ENCODE data around the gene TMEM52. TPM values are rescaled to one million over a fixed set of nuclear protein-coding genes. Genes with fewer than 3 reads are reported as not detected.

Gene TMEM52
- polyA plus RNA-seq, 1 donor from 2014 or later, result 0.89 TPM

DNA sequence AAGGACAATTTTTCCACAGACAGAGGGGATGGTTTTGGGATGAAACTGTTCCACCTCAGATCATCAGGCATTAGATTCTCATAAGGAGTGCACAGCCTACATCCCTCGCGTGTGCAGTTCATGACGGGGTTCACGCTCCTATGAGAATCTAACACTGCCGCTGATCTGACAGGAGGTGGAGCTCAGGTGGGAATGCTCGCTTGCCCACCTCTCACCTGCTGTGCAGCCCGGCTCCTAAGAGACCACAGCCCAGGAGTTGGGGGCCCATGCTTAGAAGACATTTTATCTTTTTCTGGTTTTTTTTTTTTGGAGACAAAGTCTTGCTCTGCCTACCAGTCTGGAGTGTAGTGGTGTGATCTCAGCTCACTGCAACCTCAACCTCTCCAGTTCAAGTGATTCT is 44.2 kb downstream of the TMEM52 start:
- Histone ChIP-seq H3K9ac (ENCODE audit: low read length) (no peak overlapping the region), H3K79me2 (replicated peaks; ENCODE audit: insufficient read depth, low read length) (peaks cover 96% of the 10 kb centered on the region), H4K20me1 (ENCODE audit: insufficient read depth) (peaks cover 71% of the 10 kb centered on the region), H2AFZ (ENCODE audit: low read depth, low read length) (no peak overlapping the region), H3K9me2 (ENCODE audit: insufficient read depth, low read length) (no peaks in the 10 kb centered on the region), H3K9me3 (ENCODE audit: low read length) (no peaks in the 10 kb centered on the region), H3K4me3 (ENCODE audit: low read length) (no peak overlapping the region), H3K27ac (ENCODE audit: low read length) (no peak overlapping the region), H3F3A (ENCODE audit: insufficient read depth, low read length, poor library complexity, severe bottlenecking) (no peaks in the 10 kb centered on the region), H3K27me3 (ENCODE audit: insufficient read depth, low read depth, low read length) (no peaks in the 10 kb centered on the region), H3K36me3 (ENCODE audit: insufficient read depth, low read length) (no peaks in the 10 kb centered on the region), H3K4me2 (ENCODE audit: low read length) (no peak overlapping the region)
- no peak for TF ChIP-seq EZH2 (IDR thresholded peaks at IDR 0.05; ENCODE audit: borderline replicate concordance, insufficient read depth, low read length, poor library complexity, severe bottlenecking)
- peak; percentile 22 for TF ChIP-seq POLR2AphosphoS5 (IDR thresholded peaks at IDR 0.05)
- no peak for TF ChIP-seq RAD21 (conservative IDR thresholded peaks at IDR 0.05)
- TF ChIP-seq, protein P1, sequence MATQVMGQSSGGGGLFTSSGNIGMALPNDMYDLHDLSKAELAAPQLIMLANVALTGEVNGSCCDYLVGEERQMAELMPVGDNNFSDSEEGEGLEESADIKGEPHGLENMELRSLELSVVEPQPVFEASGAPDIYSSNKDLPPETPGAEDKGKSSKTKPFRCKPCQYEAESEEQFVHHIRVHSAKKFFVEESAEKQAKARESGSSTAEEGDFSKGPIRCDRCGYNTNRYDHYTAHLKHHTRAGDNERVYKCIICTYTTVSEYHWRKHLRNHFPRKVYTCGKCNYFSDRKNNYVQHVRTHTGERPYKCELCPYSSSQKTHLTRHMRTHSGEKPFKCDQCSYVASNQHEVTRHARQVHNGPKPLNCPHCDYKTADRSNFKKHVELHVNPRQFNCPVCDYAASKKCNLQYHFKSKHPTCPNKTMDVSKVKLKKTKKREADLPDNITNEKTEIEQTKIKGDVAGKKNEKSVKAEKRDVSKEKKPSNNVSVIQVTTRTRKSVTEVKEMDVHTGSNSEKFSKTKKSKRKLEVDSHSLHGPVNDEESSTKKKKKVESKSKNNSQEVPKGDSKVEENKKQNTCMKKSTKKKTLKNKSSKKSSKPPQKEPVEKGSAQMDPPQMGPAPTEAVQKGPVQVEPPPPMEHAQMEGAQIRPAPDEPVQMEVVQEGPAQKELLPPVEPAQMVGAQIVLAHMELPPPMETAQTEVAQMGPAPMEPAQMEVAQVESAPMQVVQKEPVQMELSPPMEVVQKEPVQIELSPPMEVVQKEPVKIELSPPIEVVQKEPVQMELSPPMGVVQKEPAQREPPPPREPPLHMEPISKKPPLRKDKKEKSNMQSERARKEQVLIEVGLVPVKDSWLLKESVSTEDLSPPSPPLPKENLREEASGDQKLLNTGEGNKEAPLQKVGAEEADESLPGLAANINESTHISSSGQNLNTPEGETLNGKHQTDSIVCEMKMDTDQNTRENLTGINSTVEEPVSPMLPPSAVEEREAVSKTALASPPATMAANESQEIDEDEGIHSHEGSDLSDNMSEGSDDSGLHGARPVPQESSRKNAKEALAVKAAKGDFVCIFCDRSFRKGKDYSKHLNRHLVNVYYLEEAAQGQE (IDR thresholded peaks at IDR 0.05; ENCODE audit: borderline replicate concordance), result no peak
- no peak for TF ChIP-seq SMC3 (conservative IDR thresholded peaks at IDR 0.05; ENCODE audit: poor library complexity)
- no peak for TF ChIP-seq MXI1 (conservative IDR thresholded peaks at IDR 0.05; ENCODE audit: poor library complexity, severe bottlenecking)
- no peak for TF ChIP-seq TAF1 (IDR thresholded peaks at IDR 0.05; ENCODE audit: low read depth)

DNA sequence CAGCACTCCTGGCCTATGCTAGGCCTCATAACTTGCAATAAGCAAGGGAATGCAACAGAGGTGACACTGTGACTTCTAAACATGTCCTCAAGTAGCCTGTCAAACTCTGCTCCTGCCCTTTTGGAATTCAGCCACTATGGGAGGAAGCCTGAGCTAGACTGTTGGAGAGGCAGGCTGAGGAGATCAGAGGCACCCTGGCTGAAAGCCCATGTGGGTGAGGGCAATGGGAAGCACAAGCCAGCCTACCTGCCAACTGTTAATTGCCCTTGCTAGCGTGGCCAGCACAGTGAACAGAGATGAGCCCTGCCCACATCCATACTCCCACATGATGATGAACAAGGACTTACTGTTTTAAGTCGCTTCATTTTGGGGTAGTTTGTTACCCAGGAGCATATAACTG is 45.9 kb downstream of the TMEM52 start:
- H2AFZ ChIP-seq (ENCODE audit: low read depth, low read length), result no peak overlapping the region
- no peaks in the 10 kb centered on the region for H3K9me2 ChIP-seq (ENCODE audit: insufficient read depth, low read length)
- no peak overlapping the region for H3K27ac ChIP-seq (ENCODE audit: low read length)
- no peaks in the 10 kb centered on the region for H3K9me3 ChIP-seq (ENCODE audit: low read length)
- H3K9ac ChIP-seq (ENCODE audit: low read length), result no peak overlapping the region
- peaks cover 93% of the 10 kb centered on the region for H3K79me2 ChIP-seq (replicated peaks; ENCODE audit: insufficient read depth, low read length)
- no peak overlapping the region for H3K4me2 ChIP-seq (ENCODE audit: low read length)
- H3K36me3 ChIP-seq (ENCODE audit: insufficient read depth, low read length), result no peaks in the 10 kb centered on the region
- H3F3A ChIP-seq (ENCODE audit: insufficient read depth, low read length, poor library complexity, severe bottlenecking), result no peaks in the 10 kb centered on the region
- no peaks in the 10 kb centered on the region for H3K27me3 ChIP-seq (ENCODE audit: insufficient read depth, low read depth, low read length)
- H4K20me1 ChIP-seq (ENCODE audit: insufficient read depth), result peaks cover 68% of the 10 kb centered on the region
- no peak overlapping the region for H3K4me3 ChIP-seq (ENCODE audit: low read length)
- TF ChIP-seq RAD21 (conservative IDR thresholded peaks at IDR 0.05) (no peak), TAF1 (IDR thresholded peaks at IDR 0.05; ENCODE audit: low read depth) (no peak), POLR2AphosphoS5 (IDR thresholded peaks at IDR 0.05) (no peak), EZH2 (IDR thresholded peaks at IDR 0.05; ENCODE audit: borderline replicate concordance, insufficient read depth, low read length, poor library complexity, severe bottlenecking) (no peak), MXI1 (conservative IDR thresholded peaks at IDR 0.05; ENCODE audit: poor library complexity, severe bottlenecking) (no peak), SMC3 (conservative IDR thresholded peaks at IDR 0.05; ENCODE audit: poor library complexity) (no peak), EP300 (conservative IDR thresholded peaks at IDR 0.05; ENCODE audit: poor library complexity, severe bottlenecking) (no peak)
- TF ChIP-seq, protein P1 (IDR thresholded peaks at IDR 0.05; ENCODE audit: borderline replicate concordance), result no peak
- TF ChIP-seq, protein P2, sequence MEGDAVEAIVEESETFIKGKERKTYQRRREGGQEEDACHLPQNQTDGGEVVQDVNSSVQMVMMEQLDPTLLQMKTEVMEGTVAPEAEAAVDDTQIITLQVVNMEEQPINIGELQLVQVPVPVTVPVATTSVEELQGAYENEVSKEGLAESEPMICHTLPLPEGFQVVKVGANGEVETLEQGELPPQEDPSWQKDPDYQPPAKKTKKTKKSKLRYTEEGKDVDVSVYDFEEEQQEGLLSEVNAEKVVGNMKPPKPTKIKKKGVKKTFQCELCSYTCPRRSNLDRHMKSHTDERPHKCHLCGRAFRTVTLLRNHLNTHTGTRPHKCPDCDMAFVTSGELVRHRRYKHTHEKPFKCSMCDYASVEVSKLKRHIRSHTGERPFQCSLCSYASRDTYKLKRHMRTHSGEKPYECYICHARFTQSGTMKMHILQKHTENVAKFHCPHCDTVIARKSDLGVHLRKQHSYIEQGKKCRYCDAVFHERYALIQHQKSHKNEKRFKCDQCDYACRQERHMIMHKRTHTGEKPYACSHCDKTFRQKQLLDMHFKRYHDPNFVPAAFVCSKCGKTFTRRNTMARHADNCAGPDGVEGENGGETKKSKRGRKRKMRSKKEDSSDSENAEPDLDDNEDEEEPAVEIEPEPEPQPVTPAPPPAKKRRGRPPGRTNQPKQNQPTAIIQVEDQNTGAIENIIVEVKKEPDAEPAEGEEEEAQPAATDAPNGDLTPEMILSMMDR (IDR thresholded peaks at IDR 0.05; ENCODE audit: poor library complexity, severe bottlenecking), result no peak
